ENCODE measurements around the gene ANAPC16.
"Not testable (repeated sequence)": the region's sequence is repeated elsewhere in the genome, so short reads cannot be mapped to it uniquely, and the experiment has no call there.

ANAPC16 gene

DNA sequence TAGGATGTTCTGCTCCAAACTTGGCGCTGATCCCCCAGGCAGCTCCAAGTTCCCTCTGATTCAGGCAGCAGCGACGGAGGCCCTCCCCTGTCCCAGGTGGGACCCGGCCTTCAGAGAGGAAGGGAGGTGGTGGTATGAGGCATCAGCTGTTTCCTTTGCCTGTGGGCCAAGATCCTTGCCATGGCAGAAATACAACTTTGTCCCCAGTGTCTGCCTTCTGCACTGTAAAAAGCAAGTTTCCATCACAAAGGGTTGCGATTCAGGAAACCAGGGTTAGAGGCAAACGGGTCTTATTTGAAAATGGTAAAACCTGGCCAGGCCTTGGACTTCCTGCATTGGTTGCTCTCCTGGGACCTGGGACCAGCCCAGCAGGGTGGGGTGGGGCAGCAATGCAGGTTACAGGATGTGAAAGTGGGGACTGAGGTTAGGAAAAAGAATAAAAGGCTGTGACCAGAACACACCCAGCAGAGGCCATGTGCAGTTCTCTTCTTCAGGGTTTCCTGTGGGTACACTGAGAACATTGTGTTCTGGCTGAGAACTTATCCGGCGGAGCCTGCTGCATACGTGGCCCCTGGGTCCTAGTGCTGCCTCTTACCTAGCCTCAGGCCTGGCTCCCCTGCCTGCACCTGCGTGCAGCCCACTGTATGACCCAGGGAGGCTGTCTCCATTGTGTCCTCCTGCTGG is 32.8 kb downstream of the ANAPC16 start:
- Histone ChIP-seq H3K27me3 (ENCODE audit: insufficient read depth, low read length) (no peaks in the 10 kb centered on the region), H3K9me3 (ENCODE audit: low read length) (no peaks in the 10 kb centered on the region), H3K79me2 (ENCODE audit: insufficient read depth, low read length) (no peaks in the 10 kb centered on the region), H2AFZ (ENCODE audit: low read length) (no peak overlapping the region), H3K4me3 (ENCODE audit: low read depth, low read length, poor library complexity, severe bottlenecking) (peak overlapping the region; percentile 50), H3F3A (ENCODE audit: insufficient read depth, low read length) (peaks cover 22% of the 10 kb centered on the region), H3K27ac (ENCODE audit: low read depth, low read length, poor library complexity, severe bottlenecking) (peak overlapping the region; percentile 98), H3K9me2 (ENCODE audit: low read depth, low read length) (no peaks in the 10 kb centered on the region), H3K9ac (ENCODE audit: low read length) (peak overlapping the region; percentile 66), H3K4me1 (ENCODE audit: insufficient read depth, low read length, severe bottlenecking) (peaks cover 58% of the 10 kb centered on the region), H3K4me2 (ENCODE audit: low read length) (peak overlapping the region; percentile 70), H3K36me3 (ENCODE audit: insufficient read depth, low read length) (no peaks in the 10 kb centered on the region), H4K20me1 (ENCODE audit: insufficient read depth, low read length) (no peaks in the 10 kb centered on the region)
- no peak for TF ChIP-seq EZH2 (IDR thresholded peaks at IDR 0.05; ENCODE audit: borderline replicate concordance, low read length)
- TF ChIP-seq, protein P1, sequence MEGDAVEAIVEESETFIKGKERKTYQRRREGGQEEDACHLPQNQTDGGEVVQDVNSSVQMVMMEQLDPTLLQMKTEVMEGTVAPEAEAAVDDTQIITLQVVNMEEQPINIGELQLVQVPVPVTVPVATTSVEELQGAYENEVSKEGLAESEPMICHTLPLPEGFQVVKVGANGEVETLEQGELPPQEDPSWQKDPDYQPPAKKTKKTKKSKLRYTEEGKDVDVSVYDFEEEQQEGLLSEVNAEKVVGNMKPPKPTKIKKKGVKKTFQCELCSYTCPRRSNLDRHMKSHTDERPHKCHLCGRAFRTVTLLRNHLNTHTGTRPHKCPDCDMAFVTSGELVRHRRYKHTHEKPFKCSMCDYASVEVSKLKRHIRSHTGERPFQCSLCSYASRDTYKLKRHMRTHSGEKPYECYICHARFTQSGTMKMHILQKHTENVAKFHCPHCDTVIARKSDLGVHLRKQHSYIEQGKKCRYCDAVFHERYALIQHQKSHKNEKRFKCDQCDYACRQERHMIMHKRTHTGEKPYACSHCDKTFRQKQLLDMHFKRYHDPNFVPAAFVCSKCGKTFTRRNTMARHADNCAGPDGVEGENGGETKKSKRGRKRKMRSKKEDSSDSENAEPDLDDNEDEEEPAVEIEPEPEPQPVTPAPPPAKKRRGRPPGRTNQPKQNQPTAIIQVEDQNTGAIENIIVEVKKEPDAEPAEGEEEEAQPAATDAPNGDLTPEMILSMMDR (IDR thresholded peaks at IDR 0.05; ENCODE audit: low read length): no peak

DNA sequence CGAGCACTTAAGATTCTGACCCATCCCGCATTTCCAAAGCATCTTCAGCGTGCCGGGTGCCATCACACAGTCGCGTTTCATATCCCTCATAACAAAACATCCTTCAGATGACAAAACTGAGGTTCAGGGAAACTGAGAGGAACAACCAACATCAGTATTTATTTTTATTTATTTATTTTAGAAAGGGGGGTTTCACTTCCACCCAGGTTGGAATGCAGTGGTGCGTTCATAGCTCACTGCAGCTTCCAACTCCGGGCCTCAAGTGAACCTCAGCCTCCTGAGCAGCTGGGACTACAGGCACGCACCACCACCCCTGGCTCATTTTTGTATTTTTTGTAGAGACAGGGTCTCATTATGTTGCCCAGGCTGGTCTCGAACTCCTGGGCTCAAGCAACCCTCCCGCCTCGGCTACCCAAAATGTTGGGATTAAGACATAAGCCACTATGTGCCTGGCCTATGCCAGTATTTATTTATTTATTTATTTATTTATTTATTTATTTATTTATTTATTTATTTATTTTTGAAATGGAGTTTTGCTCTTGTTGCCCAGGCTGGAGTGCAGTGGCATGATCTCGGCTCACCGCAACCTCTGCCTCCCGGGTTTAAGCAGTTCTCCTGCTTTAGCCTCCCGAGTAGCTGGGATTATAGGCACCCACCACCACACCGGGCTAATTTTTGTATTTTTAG is 33.5 kb downstream of the ANAPC16 start:
- not testable (repeated sequence) for H3K79me2 ChIP-seq (ENCODE audit: insufficient read depth, low read length); H3K9me2 ChIP-seq (ENCODE audit: low read depth, low read length); H2AFZ ChIP-seq (ENCODE audit: low read length); H3K9me3 ChIP-seq (ENCODE audit: low read length); H4K20me1 ChIP-seq (ENCODE audit: insufficient read depth, low read length); H3K36me3 ChIP-seq (ENCODE audit: insufficient read depth, low read length); H3K27me3 ChIP-seq (ENCODE audit: insufficient read depth, low read length)
- Histone ChIP-seq H3K27ac (ENCODE audit: low read depth, low read length, poor library complexity, severe bottlenecking) (peak overlapping the region; percentile 98), H3F3A (ENCODE audit: insufficient read depth, low read length) (peaks cover 19% of the 10 kb centered on the region), H3K9ac (ENCODE audit: low read length) (peak overlapping the region; percentile 66), H3K4me2 (ENCODE audit: low read length) (peak overlapping the region; percentile 70), H3K4me1 (ENCODE audit: insufficient read depth, low read length, severe bottlenecking) (peaks cover 61% of the 10 kb centered on the region), H3K4me3 (ENCODE audit: low read depth, low read length, poor library complexity, severe bottlenecking) (peak overlapping the region; percentile 50)

DNA sequence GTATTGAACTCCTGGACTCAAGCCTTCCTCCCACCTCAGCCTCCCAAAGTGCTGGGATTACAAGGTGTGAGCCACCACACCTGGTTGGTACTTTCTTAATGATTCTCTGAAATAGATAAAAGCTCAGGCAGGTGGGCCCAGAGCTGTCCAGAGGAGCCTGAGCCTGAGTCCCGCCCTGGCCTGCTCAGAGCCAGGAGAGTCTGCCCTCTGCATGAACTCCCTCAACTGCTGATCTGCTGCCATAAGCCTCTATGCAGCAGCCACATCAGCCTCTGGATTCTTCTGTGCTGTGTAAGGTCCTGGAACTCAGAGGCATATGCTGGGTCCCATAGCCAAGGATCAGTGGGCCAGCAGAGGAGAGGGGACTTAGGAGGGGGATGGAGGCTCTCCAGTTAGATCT is 34.9 kb downstream of the ANAPC16 start:
- Histone ChIP-seq H3K9ac (ENCODE audit: low read length) (no peak overlapping the region), H2AFZ (ENCODE audit: low read length) (no peak overlapping the region), H3K4me3 (ENCODE audit: low read depth, low read length, poor library complexity, severe bottlenecking) (no peak overlapping the region), H3K9me2 (ENCODE audit: low read depth, low read length) (no peaks in the 10 kb centered on the region), H3K36me3 (ENCODE audit: insufficient read depth, low read length) (no peaks in the 10 kb centered on the region), H4K20me1 (ENCODE audit: insufficient read depth, low read length) (no peaks in the 10 kb centered on the region), H3K4me1 (ENCODE audit: insufficient read depth, low read length, severe bottlenecking) (peaks cover 61% of the 10 kb centered on the region), H3K4me2 (ENCODE audit: low read length) (no peak overlapping the region), H3K27me3 (ENCODE audit: insufficient read depth, low read length) (no peaks in the 10 kb centered on the region), H3K79me2 (ENCODE audit: insufficient read depth, low read length) (no peaks in the 10 kb centered on the region), H3F3A (ENCODE audit: insufficient read depth, low read length) (peaks cover 15% of the 10 kb centered on the region), H3K9me3 (ENCODE audit: low read length) (no peaks in the 10 kb centered on the region), H3K27ac (ENCODE audit: low read depth, low read length, poor library complexity, severe bottlenecking) (peak overlapping the region; percentile 61)
- TF ChIP-seq, protein P1 (IDR thresholded peaks at IDR 0.05; ENCODE audit: low read length): no peak
- no peak for TF ChIP-seq EZH2 (IDR thresholded peaks at IDR 0.05; ENCODE audit: borderline replicate concordance, low read length)

All from OCI-LY1 (cell line).